ENCODE measurements around the gene TM6SF1.

GRCh38 chr15:83115410-83115809 lies 8.0 kb downstream of the TM6SF1 start:
- TF ChIP-seq FOXP4 (CRISPR knock-in tag; IDR thresholded peaks at IDR 0.05) (no peak), SMAD4 (CRISPR knock-in tag; IDR thresholded peaks at IDR 0.05) (no peak), FOXJ3 (CRISPR knock-in tag; IDR thresholded peaks at IDR 0.05; ENCODE audit: borderline replicate concordance) (no peak), MAX (CRISPR knock-in tag; IDR thresholded peaks at IDR 0.05) (no peak), TP53 (CRISPR knock-in tag; IDR thresholded peaks at IDR 0.05) (no peak), CTCF (IDR thresholded peaks at IDR 0.05) (no peak), JUN (CRISPR knock-in tag; IDR thresholded peaks at IDR 0.05) (no peak), TEAD4 (CRISPR knock-in tag; IDR thresholded peaks at IDR 0.05) (no peak), NFYB (CRISPR knock-in tag; conservative IDR thresholded peaks at IDR 0.05; ENCODE audit: low read depth) (no peak)
